BJ (cell line): ENCODE data around the gene CNTFR. TPM values are rescaled to one million over a fixed set of nuclear protein-coding genes. Genes with fewer than 3 reads are reported as not detected.

ENCODE experiments used
- CTCF ChIA-PET: fragments of 350-600 bp; formaldehyde crosslinking; extraction: SDS; loops from one replicate; lab custom pipeline; 2021; ENCODE audit warnings: antibody characterized with exemption, inconsistent platforms; lab: Yijun Ruan, JAX
- POLR2A ChIA-PET: fragments of 300-600 bp; sonication (Branson Sonifier 250); formaldehyde crosslinking; extraction: SDS; loops from one replicate; lab custom pipeline; 2021; ENCODE audit warnings: antibody characterized with exemption; lab: Charles Lee
- DNase-seq: peaks from one replicate; pipeline ENCODE4 v3.0.0-alpha.2; 2011; ENCODE audit warnings: low read depth
- H3K27me3 ChIP-seq: 2 replicates; pipeline ENCODE4 v1.6.0; 2011; ENCODE audit warnings: low read length; ENCODE audit not compliant: control insufficient read depth, insufficient read depth
- H3K36me3 ChIP-seq: 2 replicates; pipeline ENCODE4 v1.5.1; 2011; ENCODE audit warnings: low read length; ENCODE audit not compliant: control insufficient read depth, insufficient read depth
- H3K4me3 ChIP-seq: 2 replicates; pipeline ENCODE4 v1.5.1; 2011; ENCODE audit warnings: low read depth, mild to moderate bottlenecking, control low read depth, low read length
- polyA plus RNA-seq: library from polyadenylated mRNA; depleted of rRNA; stranded (reverse); fragments of >200 nt; gene quantifications from 2 replicates; pipeline ENCODE4 v1.2.3, GENCODE V29; 2011
- TF ChIP-seq, protein P1 (sequence below): IDR thresholded peaks from 2 replicates; pipeline ENCODE4 v1.5.1; 2011; ENCODE audit warnings: low read depth, mild to moderate bottlenecking, control low read depth, inconsistent platforms, low read length, moderate library complexity; ENCODE audit not compliant: insufficient read depth

The CNTFR gene
- polyA plus RNA-seq, 1 experiment: 0.09 TPM

- no peak for DNase-seq
- H3K4me3 ChIP-seq: no peak overlapping the region
- CTCF ChIA-PET: interaction anchor here (0.8 to 2.7 kb wide), 4 partner anchors 41 to 102 kb away, joined by 3 to 10 read pairs (median 6); no protein-coding TSS in a partner anchor
- TF ChIP-seq, protein P1, sequence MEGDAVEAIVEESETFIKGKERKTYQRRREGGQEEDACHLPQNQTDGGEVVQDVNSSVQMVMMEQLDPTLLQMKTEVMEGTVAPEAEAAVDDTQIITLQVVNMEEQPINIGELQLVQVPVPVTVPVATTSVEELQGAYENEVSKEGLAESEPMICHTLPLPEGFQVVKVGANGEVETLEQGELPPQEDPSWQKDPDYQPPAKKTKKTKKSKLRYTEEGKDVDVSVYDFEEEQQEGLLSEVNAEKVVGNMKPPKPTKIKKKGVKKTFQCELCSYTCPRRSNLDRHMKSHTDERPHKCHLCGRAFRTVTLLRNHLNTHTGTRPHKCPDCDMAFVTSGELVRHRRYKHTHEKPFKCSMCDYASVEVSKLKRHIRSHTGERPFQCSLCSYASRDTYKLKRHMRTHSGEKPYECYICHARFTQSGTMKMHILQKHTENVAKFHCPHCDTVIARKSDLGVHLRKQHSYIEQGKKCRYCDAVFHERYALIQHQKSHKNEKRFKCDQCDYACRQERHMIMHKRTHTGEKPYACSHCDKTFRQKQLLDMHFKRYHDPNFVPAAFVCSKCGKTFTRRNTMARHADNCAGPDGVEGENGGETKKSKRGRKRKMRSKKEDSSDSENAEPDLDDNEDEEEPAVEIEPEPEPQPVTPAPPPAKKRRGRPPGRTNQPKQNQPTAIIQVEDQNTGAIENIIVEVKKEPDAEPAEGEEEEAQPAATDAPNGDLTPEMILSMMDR: no peak
- H3K36me3 ChIP-seq: no peaks in the 10 kb centered on the region
- POLR2A ChIA-PET: no interaction called here
- peaks cover 9% of the 10 kb centered on the region for H3K27me3 ChIP-seq
Observed at GRCh38 chr9:34505370-34506120, 84.0 kb downstream of the CNTFR start.

DNA sequence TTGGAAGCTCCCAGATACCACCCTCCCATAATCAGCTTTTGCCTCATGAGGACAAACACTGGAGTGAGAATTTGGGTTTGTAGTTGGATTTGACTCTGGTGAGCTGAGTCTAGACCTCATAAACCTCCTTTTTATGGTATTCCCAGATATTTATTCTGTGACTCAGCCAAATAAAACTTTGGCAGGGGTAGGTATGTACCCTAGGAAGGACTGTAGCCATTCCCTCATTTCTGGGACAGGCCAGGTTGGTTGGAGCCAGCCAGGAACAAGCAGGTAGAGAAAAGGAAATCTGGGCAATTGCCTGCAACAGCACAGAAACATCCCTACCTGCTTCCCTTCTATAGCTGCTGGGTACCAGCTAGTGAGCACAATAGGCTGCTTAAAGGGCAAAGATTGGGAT, 86.1 kb downstream of the CNTFR start:
- TF ChIP-seq, protein P1: no peak
- Histone ChIP-seq H3K4me3 (no peak overlapping the region), H3K27me3 (peaks cover 7% of the 10 kb centered on the region), H3K36me3 (no peaks in the 10 kb centered on the region)
- ChIA-PET POLR2A (no interaction called here), CTCF (interaction anchor here (0.7 to 5.0 kb wide), 7 partner anchors 10 to 99 kb away, joined by 3 to 79 read pairs (median 28); no protein-coding TSS in a partner anchor)
- DNase-seq: no peak

DNA sequence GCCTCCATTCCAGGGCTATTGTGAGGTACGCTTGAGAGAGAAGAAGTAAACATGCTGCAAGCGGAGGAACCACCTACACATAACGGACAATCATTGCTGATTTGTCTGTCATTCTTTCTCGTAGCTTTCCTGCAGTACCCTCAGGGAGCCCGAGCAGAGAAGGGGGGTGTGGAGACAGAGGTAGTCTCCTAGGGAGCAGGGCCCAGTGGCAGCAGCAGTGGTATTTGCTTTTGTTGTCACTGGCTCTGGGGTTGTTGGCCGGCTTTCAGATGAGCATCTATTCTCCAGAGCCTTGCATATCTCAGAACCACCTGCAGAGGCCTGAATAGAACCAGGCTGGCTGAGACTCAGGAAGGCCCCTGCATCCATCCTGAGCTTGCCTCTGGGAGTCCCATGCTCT, 86.6 kb downstream of the CNTFR start:
- DNase-seq: no peak
- ChIA-PET CTCF (interaction anchor here (0.7 to 5.0 kb wide), 11 partner anchors 7 to 101 kb away, joined by 3 to 79 read pairs (median 11); no protein-coding TSS in a partner anchor), POLR2A (no interaction called here)
- Histone ChIP-seq H3K36me3 (no peaks in the 10 kb centered on the region), H3K4me3 (no peak overlapping the region), H3K27me3 (peaks cover 7% of the 10 kb centered on the region)
- TF ChIP-seq, protein P1: no peak

GRCh38 chr9:34502471-34502870, 87.1 kb downstream of the CNTFR start:
- CTCF ChIA-PET: interaction anchor here (0.7 to 5.0 kb wide), 17 partner anchors 8 to 108 kb away, joined by 3 to 79 read pairs (median 8); no protein-coding TSS in a partner anchor
- Histone ChIP-seq H3K36me3 (no peaks in the 10 kb centered on the region), H3K27me3 (peaks cover 8% of the 10 kb centered on the region), H3K4me3 (no peak overlapping the region)
- TF ChIP-seq, protein P1: no peak
- POLR2A ChIA-PET: no interaction called here
- DNase-seq: no peak

GRCh38 chr9:34501889-34502425, 87.6 kb downstream of the CNTFR start:
- peak; percentile 16 for DNase-seq
- ChIA-PET CTCF (interaction anchor here (0.7 to 5.0 kb wide), 25 partner anchors 8 to 170 kb away, joined by 3 to 79 read pairs (median 6); partner anchors contain the start of gene ENHO), POLR2A (no interaction called here)
- Histone ChIP-seq H3K27me3 (peaks cover 8% of the 10 kb centered on the region), H3K4me3 (no peak overlapping the region), H3K36me3 (no peaks in the 10 kb centered on the region)
- TF ChIP-seq, protein P1: peak; percentile 46
